Fibroblast of skin of back (primary cell): ENCODE results near the gene TRIM63.

ENCODE experiments used
- DNase-seq: peaks from one replicate; pipeline ENCODE4 v3.0.0-alpha.2; 2013

The TRIM63 gene

DNA sequence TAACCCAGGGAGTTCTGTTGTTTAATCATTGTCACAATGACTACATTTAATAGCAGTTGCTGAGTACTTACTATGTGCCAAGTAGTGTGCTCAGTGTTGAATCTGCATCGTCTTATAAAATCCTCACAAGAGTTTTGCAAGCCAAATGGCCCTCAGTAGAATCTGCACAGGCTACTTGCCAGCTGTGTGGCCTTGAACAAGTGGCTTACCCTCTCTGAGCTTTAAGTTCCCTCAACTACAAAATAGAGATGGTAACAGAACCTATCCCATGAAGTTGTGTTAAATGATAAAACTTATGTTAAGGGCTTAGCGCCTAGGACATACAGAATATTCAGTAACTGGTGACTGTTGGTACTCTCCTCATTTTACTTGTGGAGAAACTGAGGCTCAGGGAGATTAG, 12.4 kb downstream of the TRIM63 start:
- DNase-seq, result no peak

DNA sequence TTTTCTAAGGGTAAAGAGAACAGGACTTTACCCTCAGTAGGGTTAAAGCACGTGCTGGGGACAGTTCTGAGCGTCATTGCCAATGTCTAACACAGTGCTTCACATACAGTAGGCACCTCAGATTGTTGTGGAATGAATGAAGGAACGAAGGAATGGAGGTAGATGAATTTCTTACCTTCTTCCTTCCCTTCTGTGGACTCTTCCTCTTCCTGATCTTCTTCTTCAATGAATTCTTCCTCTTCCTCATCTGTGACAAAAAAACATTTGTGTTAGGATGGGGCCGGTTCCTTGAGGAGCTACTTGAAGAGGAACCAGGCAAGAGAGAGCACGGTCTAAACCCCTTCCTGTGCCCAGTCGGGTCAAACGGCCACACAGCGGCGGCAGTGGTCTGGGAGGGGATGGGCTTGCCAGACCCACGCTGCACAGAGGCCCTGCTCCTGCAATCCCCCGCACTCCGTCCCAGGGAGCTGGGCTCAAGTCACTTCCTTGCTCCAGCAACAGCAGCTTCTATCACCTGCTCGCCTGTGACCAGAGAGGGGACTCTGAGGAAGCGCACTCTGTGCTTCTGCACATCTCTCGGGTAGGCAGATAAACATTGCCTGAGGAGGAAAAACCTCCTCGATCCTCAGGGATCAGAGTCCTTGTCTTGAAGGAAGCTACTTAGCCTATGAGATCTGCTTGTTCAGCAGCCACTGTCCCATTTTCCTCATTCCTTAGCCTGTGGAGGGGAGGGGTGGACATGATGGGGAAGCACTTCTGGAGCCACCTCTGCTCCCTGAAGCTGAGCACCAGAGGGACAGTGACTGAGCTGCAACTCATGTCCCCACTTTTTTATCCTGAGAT, 13.5 kb downstream of the TRIM63 start:
- no peak for DNase-seq

DNA sequence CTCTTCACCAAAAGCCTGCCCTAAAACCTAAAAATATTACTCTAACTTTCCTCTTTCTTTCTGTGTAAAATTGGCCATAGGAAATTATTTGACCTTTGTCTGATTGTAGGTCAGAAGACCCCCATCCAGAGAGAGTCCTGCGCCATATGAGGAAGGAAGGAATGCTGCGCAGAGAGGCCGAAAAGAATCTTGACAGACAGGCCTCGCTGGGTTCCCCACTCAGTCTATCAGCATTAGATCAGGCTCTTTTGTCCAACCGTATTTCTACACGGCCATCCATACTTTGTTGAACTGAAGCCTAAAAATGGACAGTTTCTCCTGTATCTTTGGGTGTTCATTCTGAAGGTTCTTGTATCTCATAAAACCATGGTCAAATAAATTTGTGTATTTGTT, 17.2 kb downstream of the TRIM63 start:
- no peak for DNase-seq

- no peak for DNase-seq
Observed at GRCh38 chr1:26049531-26050247, 17.7 kb downstream of the TRIM63 start.

DNA sequence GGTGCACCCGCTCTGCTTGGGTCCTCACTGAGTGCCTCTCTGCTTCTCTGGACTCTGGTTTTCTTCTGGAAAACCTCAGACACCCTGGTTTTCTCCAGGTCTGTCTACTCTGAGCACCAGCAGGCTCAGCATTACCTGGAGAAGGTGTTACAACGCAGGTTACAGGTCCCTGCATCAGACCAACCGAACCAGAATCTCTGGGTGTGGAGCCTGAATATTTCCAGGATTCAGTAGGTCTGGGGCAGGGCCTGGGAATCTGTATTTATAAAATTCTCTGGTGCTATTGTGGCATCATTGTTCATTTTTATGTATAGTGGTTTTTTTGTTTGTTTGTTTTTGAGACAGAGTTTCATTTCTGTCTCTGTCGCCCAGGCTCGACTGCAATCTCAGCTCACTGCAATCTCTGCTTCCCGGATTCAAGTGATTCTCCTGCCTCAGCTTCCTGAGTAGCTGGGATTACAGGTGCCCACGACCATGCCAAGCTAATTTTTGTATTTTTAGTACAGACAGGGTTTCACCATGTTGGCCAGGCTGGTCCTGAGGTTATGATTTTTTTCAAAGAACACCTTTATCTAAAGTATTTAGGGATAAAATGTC, 20.1 kb downstream of the TRIM63 start:
- no peak for DNase-seq

DNA sequence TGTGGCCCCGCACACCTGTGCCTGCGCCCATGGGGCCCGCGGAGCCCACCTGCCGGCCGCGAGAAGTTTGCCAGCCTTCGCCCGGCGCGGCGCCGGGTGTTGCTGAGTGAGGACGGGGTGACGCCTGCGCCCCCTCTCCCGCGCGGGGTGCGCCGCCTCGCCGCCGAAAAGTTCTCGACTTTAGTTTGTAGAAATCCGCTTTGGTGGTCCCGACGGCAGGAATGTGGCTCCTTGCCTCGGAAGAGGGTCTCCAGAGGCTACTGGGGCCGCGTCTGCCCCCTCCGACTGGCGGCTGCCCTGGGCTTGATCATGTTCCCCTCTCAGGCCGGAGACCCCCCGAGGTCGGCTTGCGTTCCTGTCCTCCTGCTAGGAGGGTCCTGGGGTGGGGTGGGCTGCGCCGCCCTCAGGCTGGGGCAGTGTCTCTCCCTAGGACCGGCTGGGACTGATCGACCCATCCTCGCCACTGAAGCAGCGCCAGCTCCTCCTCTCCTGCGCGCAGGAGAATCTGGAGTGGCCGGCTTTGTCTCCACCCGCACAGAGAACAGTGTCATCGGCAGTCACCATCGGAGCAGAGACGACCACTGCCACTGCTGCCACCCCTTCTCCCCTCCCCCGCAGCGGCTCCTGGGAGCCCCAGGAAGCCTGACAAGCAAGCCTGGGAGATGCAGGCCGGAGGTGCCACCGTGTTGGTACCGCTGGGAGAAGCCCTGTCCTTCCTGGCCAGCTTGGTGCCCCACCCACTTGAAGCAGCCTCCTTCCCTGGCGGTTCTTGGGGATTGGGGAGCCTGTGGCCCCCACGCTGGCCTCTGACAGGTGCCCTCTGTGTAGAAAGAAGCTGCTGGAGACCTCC, 21.0 kb downstream of the TRIM63 start:
- no peak for DNase-seq

- DNase-seq, result no peak
Observed at GRCh38 chr1:26045722-26046245, 21.6 kb downstream of the TRIM63 start, which contains the start of gene SLC30A2. SLC30A2 (minus strand) TSS chr1:26046118; CDS start chr1:26045896, 222 bp downstream.

GRCh38 chr1:26044971-26045721, 22.3 kb downstream of the TRIM63 start:
- no peak for DNase-seq

DNA sequence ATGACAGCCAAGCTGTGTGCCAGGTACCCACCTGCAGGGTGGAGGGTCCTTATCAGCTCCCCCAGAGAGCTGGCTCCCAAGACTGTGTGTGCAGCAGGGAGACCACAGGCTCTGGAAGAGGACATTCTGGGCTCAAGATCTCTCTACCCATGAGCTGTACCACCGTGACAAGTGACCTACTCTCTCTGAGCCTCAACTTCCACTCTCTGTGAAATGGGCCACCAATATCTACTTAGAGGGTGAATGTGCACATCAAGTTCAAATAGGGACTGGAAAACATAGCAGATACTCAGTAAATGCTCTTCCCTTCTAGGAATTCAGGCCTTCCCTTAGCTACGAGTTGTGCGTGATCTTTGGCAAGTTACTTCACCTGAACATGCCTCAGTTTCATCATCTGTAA, 23.0 kb downstream of the TRIM63 start:
- no peak for DNase-seq

DNA sequence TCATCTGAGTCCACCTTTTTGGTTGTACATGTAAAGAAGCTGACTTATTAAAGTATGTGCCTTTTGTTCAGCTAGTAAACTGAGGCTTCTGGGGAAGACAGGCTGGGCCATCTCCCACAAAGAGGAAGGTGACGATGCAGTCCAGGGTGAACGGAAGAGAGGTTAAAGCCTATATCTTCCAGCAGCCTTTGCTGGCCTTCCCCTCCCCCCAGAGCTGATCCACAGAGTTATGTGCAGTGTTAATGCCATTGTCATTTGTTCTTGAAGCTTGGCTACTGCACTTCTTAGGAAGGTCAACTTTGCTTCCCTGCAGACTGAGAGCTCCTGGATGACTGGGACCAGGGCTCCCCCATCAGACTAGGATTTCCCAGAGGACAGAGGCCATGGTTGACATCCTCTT, 23.7 kb downstream of the TRIM63 start:
- no peak for DNase-seq

DNA sequence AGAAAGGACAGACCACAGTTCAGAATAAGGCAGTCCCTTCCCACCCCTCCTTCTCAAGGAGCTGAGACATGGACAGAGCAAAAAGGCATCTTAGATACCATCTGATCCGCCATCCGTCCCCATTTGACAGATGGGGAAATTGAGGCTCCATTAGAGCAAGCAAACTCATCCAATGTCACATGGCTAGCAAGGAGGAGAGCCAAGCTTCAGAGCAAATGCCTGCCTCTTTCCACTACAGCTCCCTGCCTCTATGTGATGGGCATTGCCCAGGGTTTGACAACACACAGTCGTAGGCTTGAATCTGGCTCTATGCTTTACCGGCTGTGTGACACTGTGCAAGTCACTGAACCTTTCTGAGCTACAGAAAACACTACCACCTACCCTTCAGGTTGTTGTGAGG, 25.5 kb downstream of the TRIM63 start:
- no peak for DNase-seq

DNA sequence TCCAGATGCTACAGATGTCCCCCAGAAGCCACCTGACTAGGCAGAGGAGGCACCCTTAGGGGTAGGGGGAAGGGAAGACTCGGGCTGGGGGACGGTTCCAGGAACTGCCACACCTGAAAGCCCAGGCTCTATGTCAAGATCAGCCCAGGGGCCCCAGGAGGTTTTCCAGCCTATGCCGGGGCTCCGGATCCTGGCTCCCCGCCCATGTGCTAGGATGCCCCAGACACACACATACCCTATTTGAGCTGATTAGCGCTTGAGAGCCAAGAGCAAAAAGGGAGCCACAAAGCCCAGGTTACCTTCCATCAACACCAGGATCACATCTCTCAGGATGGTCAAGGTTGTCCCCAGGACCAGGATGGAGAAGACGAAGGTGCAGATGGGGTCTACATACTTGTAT, 26.0 kb downstream of the TRIM63 start:
- DNase-seq, result no peak

GRCh38 chr1:26038904-26039303, 28.5 kb downstream of the TRIM63 start:
- no peak for DNase-seq

GRCh38 chr1:26038477-26038876, 29.0 kb downstream of the TRIM63 start:
- no peak for DNase-seq

GRCh38 chr1:26037904-26038303, 29.5 kb downstream of the TRIM63 start:
- DNase-seq, result no peak

- DNase-seq, result no peak
Observed at GRCh38 chr1:26036756-26037281, 30.6 kb downstream of the TRIM63 start.

DNA sequence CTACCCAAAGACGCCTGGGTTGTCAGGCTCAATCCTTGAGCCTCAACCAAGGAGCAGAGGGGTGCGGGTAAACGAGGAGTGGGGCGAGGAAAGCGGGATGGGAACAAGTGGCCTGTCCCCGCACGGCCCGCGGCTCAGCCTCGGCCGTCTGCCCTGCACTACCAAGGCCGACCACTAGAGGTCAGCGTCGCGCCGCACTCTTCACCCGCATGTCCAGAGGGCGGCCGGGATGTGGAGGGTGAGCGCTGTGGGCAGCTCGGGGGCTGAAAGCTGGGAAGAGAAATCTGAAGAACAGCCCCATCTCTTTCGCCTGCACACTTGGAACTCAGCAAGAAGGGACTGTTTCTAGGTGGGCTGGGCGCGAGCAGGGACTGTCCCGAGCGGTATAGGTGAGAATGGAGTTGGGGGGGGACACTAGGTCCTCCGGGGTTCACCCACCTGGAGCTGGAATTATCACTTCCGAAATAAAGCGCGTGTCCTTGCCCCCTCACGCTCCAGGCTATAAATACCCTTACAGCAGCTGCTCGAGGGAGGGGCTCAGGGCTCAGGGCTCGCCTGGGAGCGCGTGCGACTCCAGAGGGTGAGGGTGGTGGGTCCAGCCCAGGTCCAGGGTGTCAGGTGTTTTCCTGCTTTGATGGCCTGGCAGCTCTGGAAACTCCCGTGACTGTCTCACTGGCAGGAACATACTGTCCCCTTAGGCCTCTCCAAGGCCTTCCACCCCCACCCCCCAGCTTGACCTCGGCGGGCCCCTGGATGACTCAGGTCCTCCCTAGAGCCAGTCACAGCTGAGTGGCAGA, 31.3 kb downstream of the TRIM63 start:
- peak; percentile 68 for DNase-seq

DNA sequence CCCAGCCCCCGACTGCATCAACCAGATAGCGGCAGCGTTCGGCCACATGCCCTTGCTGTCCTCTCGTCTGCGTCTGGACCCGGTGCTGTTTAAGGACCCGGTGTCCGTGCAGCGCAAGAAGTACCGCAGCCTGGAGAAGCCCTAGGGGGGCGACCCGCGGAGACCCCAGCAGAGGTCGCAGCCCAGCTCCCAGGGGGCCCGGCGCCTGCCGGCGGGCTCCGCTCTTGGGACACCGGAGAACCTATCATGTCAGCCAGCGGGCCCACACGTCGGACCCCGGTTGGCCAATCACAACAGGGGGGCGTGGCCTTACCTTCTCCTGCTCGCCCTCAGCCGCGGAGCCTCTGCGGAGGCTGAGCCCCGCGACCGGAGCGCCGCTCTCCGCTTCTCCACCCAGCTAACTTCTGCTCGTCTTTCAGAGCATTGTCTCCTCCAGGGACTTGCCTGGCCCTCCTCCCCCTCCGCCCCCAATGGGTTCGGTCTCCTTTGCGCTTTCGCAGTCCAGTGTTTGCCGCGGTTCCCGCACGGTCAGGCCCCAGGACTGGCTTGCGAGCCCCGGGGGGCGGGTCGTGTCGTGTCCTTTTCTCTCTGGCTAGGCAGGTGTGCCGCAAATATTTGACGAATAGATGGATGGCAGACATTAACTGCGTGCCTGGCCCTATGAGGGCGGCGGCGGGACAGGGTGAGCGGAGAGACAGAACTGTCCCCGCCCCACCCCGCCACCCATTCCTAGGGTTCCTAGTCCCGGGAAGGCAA, 32.0 kb downstream of the TRIM63 start:
- DNase-seq, result peak; percentile 90

GRCh38 chr1:26034504-26035202, 32.8 kb downstream of the TRIM63 start:
- DNase-seq, result no peak
